GM19025 (cell line): ENCODE measurements around the gene TMOD3.
A peak's percentile ranks its signal among the peaks of the same experiment; 100 is the strongest.
"Not testable (repeated sequence)": the region's sequence is repeated elsewhere in the genome, so short reads cannot be mapped to it uniquely, and the experiment has no call there.

Experiments used
- ATAC-seq: cut with Tn5 transposase; IDR thresholded peaks from one replicate; pipeline ENCODE4 v1.9.1; 2021; ENCODE audit warnings: mild to moderate bottlenecking, low read depth, moderate library complexity; ENCODE audit not compliant: unreplicated experiment

Gene TMOD3

DNA sequence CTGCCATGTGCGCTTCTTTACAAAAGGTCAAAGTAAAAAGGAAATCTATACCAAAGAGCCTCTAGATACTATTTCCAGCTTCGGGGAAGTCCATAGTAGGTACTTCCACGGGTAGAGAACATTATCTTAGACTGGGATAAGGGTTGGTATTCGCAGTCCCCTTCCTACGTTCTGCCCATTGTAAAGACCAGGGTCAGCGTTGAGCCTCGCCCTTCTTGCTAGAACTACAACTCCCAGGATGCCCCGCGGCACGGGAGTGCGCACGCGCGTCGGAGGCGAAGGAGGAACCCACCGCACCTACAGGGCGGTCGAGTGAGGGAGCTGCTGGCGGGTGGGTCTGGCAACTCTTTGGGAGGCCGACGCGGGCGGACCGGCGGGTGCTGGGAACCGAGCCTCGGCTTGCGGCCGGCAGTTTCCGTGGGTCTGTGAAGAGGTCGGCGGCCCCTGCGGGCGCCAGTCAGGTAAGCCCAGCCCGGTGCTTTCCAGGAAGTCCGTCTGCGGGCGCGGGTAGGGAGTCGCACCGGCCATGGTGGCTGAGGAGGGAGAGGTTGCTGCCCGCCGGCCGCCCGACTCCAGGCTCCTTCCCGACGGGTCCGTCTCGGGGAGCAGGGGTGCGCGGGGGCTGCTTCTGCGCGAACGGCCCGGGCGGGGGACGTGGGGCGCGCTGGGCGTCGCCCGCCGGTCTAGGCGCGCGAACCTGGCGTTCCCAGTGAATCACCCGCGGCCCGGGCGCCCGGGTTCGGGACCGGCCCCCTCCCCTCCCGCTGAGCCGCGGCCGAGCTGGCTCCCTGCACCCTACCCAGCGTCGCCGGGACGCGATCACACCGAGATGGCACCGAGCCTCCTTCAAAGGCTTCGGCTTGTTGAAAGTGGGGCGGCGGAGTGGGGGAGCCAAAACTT, at the start of gene TMOD3:
Gene TMOD3, plus strand, starts transcription at position 278 of the 900 bp plus-strand sequence. CDS start 33,232 bp downstream, outside the sequence.
- ATAC-seq = peak; percentile 77

- no peak for ATAC-seq
Measured at GRCh38 chr15:51780636-51781035, 48.8 kb upstream of the TMOD3 start.

DNA sequence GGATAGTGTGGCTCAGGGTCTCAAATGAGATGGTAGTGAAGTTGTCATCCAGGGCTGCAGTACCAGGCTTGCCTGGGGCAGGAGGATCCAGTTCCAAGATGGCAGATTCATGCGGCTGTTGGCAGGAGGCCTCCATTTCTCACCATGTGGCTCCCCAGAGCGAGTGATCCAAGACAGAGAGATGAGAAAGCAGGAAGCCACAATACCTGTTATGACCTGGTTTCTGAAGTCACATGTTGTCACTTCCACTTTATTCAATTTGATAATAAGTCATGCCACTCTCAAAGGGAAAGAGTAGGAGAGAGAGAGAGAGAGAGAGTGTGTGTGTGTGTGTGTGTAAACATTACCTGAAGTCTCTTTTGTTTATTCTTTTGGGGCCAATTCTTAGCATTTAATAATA, 47.9 kb upstream of the TMOD3 start:
- ATAC-seq = no peak

GRCh38 chr15:51782357-51782896, 47.0 kb upstream of the TMOD3 start:
- no peak for ATAC-seq

- no peak for ATAC-seq
Measured at GRCh38 chr15:51783967-51784366, 45.5 kb upstream of the TMOD3 start.

DNA sequence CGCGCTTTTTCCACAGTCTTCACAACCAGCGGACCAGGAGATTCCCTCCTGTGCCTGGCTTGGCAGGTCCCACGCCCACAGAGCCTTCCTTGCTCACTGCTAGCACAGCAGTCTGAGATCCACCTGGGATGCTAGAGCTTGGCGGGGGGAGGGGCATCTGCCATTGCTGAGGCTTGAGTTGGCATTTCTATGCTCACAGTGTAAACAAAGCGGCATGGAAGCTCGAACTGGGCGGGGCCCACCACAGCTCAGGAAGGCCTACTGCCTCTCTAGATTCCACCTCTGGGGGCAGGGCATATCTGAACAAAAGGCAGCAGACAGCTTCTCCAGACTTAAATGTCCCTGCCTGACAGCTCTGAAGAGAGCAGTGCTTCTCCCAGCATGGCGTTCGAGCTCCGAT, 42.3 kb upstream of the TMOD3 start:
- ATAC-seq = not testable (repeated sequence)

GRCh38 chr15:51792474-51792873, 37.0 kb upstream of the TMOD3 start:
- not testable (repeated sequence) for ATAC-seq

GRCh38 chr15:51793521-51794305, 35.7 kb upstream of the TMOD3 start:
- no peak for ATAC-seq

DNA sequence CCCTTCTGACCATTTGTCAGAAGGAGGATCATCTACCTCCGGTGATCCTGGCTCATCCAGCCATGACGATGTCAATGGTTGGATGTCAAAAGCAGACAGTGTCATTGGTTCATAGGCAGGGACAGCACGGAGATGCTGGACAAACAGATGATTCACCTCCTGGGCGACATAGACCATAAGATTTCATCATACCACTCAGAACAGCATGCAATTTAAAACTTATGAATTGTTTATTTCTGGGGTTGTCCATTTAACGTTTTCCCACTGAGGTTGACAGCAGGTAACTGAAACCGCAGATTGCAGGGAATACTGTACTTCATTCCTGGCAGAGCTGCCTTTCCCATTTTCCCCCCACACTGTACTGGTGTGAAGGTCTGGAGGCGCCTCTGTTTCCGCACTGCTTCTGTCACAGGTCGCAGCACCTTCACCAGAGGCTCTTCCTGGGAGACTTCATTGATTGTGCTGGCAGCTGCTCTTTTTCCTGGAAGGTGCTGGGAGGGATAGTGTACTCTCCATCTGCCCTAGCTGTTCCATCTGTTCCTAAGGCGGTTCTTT, 32.5 kb upstream of the TMOD3 start:
- ATAC-seq = no peak

- ATAC-seq = no peak
Measured at GRCh38 chr15:51798281-51798680, 31.2 kb upstream of the TMOD3 start.

- no peak for ATAC-seq
Measured at GRCh38 chr15:51799282-51800252, 29.9 kb upstream of the TMOD3 start.

GRCh38 chr15:51801391-51801835, 28.0 kb upstream of the TMOD3 start:
- no peak for ATAC-seq

DNA sequence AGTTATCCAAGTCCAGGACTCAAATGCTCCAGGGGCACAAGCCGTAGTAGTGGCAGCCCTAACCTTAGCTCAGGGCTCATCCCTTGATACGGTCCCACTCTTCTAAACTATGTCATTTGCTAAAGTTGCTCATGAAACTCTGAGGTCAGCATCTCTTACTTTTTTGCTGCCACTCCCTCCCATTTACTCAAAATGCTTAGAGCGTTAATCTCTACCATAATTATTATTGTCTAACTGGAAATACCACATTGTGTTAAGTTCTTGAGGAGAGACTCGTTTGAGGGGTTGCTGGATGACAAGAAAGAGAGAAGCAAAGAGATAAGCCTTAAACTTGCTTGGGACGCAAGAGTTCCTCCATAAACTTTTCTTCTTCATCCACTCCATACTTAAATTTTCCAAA, 26.9 kb upstream of the TMOD3 start:
- no peak for ATAC-seq

GRCh38 chr15:51803965-51804364, 25.5 kb upstream of the TMOD3 start:
- ATAC-seq = no peak

DNA sequence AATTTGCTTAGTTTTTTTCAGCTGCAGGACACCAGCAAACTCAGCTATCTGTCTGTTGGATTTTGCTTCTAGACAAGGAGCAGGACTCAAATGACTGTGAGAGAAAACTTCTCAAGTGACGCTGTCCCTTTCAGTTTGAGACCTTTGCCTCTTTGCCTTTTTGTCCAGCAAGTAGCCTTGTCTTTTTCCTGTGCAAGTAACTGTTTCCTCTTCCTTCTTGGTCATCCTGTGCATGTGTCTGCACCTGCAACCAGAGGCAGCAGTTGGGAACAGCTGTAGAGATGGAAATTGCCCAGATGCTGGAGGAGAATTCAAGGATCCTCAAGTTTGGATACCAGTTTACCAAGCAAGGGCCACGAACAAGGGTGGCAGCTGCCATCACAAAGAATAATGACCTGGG, 23.3 kb upstream of the TMOD3 start:
- ATAC-seq = no peak

GRCh38 chr15:51809457-51809856, 20.0 kb upstream of the TMOD3 start:
- ATAC-seq = no peak

DNA sequence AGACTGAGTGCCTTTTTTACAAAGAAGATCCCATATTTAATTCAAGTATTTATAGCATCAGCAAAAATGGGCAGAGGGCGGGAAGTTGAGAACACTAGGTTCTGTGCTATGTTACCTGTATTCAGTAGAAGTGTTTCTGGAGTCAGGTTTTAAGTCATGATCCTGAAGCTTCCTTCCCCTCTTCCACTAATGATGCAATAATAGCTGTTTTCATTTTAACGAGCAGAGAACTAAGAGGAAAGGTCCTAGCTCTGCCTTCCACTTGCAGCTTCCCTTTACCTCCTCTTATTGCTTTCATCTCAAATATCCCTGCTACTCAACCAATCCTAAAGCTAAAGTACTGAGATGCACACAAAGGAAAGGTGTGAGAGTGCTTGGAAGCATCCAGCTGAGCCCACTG, 16.9 kb upstream of the TMOD3 start:
- ATAC-seq = no peak

DNA sequence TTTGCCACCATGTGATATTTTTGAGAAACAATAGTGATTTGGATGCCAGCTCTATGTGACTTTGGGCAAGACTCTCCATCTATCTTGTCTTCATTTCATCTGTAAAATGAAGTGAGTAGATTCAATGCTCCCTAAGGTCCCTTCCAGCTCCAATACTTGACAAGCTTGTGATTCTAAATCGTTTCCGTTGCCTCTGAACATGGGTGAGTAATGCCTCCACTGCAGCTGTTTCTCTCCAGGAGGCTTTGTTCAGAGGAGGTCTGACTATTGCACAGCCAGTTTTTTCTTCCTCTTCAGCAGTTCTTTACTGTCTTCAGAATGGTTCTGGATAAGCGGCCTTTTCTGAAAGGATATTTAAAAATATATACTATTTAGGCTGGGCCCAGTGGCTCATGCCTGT, 14.8 kb upstream of the TMOD3 start:
- ATAC-seq = no peak

GRCh38 chr15:51816611-51817010, 12.8 kb upstream of the TMOD3 start:
- ATAC-seq = no peak

DNA sequence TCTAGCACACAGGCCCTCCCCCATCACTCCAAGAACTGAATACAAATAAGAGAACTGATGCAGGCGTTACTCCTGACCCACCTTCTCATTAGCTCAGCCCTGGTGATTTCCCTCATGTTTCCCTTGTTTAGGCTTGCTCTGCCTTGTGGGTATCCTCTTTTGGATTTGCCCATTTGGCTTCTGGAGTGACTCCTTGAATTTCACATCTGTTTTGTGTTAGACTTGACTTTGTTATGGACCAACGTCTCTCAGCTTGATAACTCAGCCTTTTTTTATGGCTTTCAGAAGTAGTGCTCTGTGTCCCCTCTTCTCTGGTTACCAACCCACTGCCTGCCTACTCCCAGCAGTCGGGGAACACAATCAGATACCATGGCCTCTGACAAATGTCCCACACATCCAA, 11.3 kb upstream of the TMOD3 start:
- ATAC-seq = no peak
